ENCODE results near the gene R3HCC1L. TPM values are rescaled to one million over a fixed set of nuclear protein-coding genes. Genes with fewer than 3 reads are reported as not detected.

The R3HCC1L gene
- total and polyA plus RNA-seq, 9 of the 15 experiments (the other 6 are each of a cell fraction or from before 2014, with no cell fraction given), result 9.1 to 17.8 (median 12.6) TPM

DNA sequence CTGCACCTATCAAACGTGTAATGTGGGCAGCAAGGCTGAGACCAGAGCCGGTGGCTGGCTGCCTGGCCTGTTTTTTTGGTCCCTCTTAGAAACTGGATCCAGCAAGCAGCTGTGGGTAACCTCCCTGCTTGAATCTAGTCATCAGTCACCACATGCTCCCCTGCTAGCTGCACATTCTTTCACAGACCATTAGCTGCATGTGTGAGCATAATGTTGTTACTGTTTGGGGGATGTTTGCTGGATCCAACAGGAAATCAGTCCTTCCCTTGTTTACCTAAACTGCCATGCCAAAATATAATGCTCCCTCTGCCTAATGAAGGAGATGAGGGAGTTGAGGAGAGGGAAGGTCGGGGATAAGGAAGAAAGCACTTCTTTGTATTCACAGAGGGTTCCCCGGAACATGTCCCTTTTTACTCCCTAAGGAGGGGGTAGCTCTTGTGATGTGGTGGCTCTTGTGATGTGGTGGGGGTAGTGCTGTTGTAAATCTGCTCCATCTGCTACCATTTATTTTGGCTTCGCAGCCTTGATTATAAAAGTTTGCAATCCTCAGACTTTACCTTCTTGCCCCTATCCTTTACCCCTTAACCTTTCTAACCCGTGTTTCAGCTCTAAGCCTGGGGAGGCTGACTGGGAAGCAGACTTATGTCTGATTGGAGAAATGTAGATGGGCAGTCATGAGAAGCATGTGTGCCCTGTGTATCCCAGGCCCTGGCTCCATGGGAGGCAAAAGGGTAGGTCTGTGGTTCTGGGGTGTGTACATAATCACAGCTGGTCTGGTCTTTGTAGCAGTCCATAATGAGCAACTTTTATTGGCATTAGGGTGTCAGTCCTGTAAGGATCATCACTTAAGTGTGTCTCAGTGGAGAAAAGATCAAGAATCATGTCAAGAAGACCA, 112.7 kb downstream of the R3HCC1L start:
- 64% methylated on average over 4 of the region's 6 CpGs for WGBS (ENCODE audit: insufficient coverage, low coverage, missing lambda C conversion rate)

More for the DNA sequence above, 112.7 kb downstream of the R3HCC1L start:
- FAIRE-seq (no peak), ATAC-seq (no peak), DNase-seq (ENCODE audit: extremely low read depth in 1 of 4, low spot score in 3 of 4) (no peak)
- Histone ChIP-seq H3K4me3 (no peak overlapping the region), H3K27ac (ENCODE audit: extremely low read depth, low read depth, low read length) (no peak overlapping the region), H3K4me1 (replicated peaks in 1 of 2; ENCODE audit: control insufficient read depth in 2 of 2, insufficient read depth in 2 of 2, low read length in 2 of 2) (no peaks in the 10 kb centered on the region), H3K9ac (ENCODE audit: insufficient read depth in 1 of 2, low read depth in 2 of 2, low read length in 2 of 2) (no peak overlapping the region), H3K36me3 (ENCODE audit: control insufficient read depth, insufficient read depth, low read length) (peaks cover 22% of the 10 kb centered on the region; the same call in 2 of the 3 replicates), H3K79me2 (ENCODE audit: control insufficient read depth, insufficient read depth, low read length) (no peaks in the 10 kb centered on the region), H4K20me1 (replicated peaks; ENCODE audit: control insufficient read depth, insufficient read depth, low read length) (no peaks in the 10 kb centered on the region), H3K27me3 (ENCODE audit: control insufficient read depth in 2 of 2, insufficient read depth in 2 of 2, low read length in 2 of 2) (no peaks in the 10 kb centered on the region), H3K9me1 (ENCODE audit: control insufficient read depth, insufficient read depth, low read length) (no peaks in the 10 kb centered on the region), H2AFZ (ENCODE audit: low read depth, low read length) (no peak overlapping the region), H3K9me3 (replicated peaks; ENCODE audit: control insufficient read depth, insufficient read depth, low read depth, low read length) (no peaks in the 10 kb centered on the region), H3K4me2 (ENCODE audit: insufficient read depth, low read length) (no peak overlapping the region)
- BruUV-seq (replicated peaks), result no TSS peak
- intact Hi-C loops (cut with micrococcal nuclease) (no loop called here), in situ Hi-C loops (cut with MboI) (no loop called here)
- TF ChIP-seq RCOR1 (IDR thresholded peaks at IDR 0.05; ENCODE audit: borderline replicate concordance in 1 of 2, low read depth in 2 of 2, low read length in 2 of 2) (no peak), NFRKB (IDR thresholded peaks at IDR 0.05; ENCODE audit: low read depth) (no peak), PCBP2 (IDR thresholded peaks at IDR 0.05; ENCODE audit: low read depth, low read length, poor library complexity, severe bottlenecking) (no peak), FOXJ3 (CRISPR knock-in tag; IDR thresholded peaks at IDR 0.05) (no peak), SIX5 (IDR thresholded peaks at IDR 0.05; ENCODE audit: borderline replicate concordance in 1 of 2, insufficient read depth in 1 of 2, low read depth in 1 of 2, low read length in 2 of 2) (no peak), ZNF197 (CRISPR knock-in tag; IDR thresholded peaks at IDR 0.05; ENCODE audit: low read depth) (no peak), NCOA6 (IDR thresholded peaks at IDR 0.05) (no peak), MEIS2 (IDR thresholded peaks at IDR 0.05; ENCODE audit: partially characterized antibody) (no peak), ATF1 (CRISPR knock-in tag; IDR thresholded peaks at IDR 0.05) (no peak), ATF1 (tag; IDR thresholded peaks at IDR 0.05) (no peak), KDM2B (CRISPR knock-in tag; IDR thresholded peaks at IDR 0.05) (no peak), TRIM24 (IDR thresholded peaks at IDR 0.05) (no peak), TAL1 (IDR thresholded peaks at IDR 0.05) (no peak)
- TF ChIP-seq, protein P1, sequence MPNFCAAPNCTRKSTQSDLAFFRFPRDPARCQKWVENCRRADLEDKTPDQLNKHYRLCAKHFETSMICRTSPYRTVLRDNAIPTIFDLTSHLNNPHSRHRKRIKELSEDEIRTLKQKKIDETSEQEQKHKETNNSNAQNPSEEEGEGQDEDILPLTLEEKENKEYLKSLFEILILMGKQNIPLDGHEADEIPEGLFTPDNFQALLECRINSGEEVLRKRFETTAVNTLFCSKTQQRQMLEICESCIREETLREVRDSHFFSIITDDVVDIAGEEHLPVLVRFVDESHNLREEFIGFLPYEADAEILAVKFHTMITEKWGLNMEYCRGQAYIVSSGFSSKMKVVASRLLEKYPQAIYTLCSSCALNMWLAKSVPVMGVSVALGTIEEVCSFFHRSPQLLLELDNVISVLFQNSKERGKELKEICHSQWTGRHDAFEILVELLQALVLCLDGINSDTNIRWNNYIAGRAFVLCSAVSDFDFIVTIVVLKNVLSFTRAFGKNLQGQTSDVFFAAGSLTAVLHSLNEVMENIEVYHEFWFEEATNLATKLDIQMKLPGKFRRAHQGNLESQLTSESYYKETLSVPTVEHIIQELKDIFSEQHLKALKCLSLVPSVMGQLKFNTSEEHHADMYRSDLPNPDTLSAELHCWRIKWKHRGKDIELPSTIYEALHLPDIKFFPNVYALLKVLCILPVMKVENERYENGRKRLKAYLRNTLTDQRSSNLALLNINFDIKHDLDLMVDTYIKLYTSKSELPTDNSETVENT (CRISPR knock-in tag; IDR thresholded peaks at IDR 0.05), result no peak
- TF ChIP-seq, protein P2, sequence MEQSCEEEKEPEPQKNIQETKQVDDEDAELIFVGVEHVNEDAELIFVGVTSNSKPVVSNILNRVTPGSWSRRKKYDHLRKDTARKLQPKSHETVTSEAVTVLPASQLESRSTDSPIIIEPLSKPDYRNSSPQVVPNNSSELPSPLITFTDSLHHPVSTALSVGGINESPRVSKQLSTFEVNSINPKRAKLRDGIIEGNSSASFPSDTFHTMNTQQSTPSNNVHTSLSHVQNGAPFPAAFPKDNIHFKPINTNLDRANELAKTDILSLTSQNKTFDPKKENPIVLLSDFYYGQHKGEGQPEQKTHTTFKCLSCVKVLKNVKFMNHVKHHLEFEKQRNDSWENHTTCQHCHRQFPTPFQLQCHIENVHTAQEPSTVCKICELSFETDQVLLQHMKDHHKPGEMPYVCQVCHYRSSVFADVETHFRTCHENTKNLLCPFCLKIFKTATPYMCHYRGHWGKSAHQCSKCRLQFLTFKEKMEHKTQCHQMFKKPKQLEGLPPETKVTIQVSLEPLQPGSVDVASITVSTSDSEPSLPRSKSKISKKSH (CRISPR knock-in tag; IDR thresholded peaks at IDR 0.05), result no peak
- TF ChIP-seq, protein P3, sequence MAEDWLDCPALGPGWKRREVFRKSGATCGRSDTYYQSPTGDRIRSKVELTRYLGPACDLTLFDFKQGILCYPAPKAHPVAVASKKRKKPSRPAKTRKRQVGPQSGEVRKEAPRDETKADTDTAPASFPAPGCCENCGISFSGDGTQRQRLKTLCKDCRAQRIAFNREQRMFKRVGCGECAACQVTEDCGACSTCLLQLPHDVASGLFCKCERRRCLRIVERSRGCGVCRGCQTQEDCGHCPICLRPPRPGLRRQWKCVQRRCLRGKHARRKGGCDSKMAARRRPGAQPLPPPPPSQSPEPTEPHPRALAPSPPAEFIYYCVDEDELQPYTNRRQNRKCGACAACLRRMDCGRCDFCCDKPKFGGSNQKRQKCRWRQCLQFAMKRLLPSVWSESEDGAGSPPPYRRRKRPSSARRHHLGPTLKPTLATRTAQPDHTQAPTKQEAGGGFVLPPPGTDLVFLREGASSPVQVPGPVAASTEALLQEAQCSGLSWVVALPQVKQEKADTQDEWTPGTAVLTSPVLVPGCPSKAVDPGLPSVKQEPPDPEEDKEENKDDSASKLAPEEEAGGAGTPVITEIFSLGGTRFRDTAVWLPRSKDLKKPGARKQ (CRISPR knock-in tag; IDR thresholded peaks at IDR 0.05), result no peak
- POLR2A ChIA-PET, result interaction anchor here (1.2 kb wide), 1 partner anchor 9 kb away, joined by 3 read pairs; no protein-coding TSS in a partner anchor
- CTCF ChIA-PET (ENCODE audit: low intra/inter-chr PET ratio), result no interaction called here
